ENCODE data around the gene CYBA.

The CYBA gene

GRCh38 chr16:88643644-88643932, 7.3 kb downstream of the CYBA start:
- DNase-seq, result no peak

DNA sequence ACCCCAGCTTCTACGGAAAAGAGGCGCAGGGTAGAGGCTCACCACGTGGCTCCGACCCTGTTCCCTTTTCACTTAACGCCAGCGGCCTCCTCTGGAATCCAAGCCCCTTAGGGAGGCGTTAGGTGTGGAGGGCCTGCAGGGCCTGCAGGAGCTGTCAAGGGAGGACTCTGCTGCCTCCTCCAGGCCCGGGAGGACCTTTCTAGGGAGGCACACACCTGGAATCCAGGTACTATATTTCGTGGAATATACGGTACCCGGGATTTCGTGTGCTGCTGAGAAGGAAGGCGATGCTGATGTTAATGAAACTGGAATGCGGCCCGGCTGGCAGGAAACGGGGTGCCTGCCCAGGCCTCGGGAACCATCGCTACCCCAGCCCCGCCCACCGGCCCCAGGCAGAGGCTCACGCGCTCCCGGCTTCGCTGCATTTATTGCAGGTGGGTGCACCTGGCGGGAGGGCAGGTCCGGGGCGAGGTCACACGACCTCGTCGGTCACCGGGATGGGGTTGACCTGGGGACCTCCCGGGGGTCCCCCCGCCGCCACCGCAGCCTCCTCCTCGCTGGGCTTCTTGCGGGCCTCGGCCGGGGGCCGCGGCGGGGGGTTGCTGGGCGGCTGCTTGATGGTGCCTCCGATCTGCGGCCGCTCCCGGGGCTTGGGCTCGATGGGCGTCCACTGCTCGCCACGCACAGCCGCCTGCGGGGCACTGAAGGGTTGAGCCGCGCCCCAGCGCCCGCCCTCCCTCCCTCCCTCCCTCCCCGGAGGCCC, 7.8 kb downstream of the CYBA start:
- DNase-seq, result no peak

DNA sequence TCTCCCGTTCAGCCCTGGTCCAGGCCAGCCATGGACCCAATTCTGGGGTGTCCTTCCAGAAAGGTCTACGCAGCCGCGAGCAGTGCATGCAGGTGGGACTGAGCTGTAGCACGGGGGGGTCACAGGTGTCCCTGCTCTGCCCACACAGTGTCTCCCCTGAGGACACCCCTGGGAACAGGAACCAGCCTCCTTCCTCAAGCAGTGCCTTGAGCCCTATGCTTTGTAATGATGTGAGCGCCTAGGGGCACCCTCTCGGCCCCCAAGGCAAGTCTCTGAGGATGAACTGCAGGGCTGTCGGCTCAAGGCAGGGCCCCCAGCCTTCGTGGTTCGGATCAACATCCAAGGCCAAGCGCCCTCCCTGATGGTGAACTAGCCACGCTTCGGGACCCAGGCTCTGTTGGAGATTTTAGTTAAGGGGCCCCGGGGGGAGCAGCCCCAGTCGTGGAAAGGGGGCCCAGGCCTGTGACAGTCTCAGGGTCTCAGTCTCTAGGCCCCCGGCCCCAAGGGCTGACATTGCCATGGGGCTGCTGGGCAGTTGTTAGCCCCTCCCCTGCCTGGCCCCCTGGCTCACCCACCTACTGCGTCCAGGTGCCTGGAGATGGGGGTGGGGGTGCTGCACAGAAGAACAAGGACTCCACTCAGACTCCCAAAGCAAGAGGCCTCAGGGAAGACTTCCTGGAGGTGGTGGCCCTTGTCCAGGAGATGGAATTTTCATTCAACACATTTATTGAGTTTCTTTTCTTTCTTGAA, 10.2 kb downstream of the CYBA start:
- DNase-seq, result no peak

DNA sequence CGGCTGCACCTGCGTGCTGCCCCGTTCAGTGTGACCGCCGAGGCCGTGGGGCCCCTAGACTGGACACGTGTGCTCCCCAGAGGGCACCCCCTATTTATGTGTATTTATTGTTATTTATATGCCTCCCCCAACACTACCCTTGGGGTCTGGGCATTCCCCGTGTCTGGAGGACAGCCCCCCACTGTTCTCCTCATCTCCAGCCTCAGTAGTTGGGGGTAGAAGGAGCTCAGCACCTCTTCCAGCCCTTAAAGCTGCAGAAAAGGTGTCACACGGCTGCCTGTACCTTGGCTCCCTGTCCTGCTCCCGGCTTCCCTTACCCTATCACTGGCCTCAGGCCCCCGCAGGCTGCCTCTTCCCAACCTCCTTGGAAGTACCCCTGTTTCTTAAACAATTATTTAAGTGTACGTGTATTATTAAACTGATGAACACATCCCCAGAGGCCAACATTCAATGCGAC, 10.8 kb downstream of the CYBA start:
- DNase-seq, result no peak

GRCh38 chr16:88639231-88640038, 11.4 kb downstream of the CYBA start:
- DNase-seq, result no peak

- no peak for DNase-seq
Observed at GRCh38 chr16:88638323-88639230, 12.3 kb downstream of the CYBA start, which contains the start of gene IL17C. Gene IL17C (plus strand): TSS chr16:88638572. CDS start chr16:88638642, 70 bp downstream.

- DNase-seq, result no peak
Observed at GRCh38 chr16:88636488-88637265, 14.2 kb downstream of the CYBA start.

- DNase-seq, result no peak
Observed at GRCh38 chr16:88635671-88636319, 15.1 kb downstream of the CYBA start.

DNA sequence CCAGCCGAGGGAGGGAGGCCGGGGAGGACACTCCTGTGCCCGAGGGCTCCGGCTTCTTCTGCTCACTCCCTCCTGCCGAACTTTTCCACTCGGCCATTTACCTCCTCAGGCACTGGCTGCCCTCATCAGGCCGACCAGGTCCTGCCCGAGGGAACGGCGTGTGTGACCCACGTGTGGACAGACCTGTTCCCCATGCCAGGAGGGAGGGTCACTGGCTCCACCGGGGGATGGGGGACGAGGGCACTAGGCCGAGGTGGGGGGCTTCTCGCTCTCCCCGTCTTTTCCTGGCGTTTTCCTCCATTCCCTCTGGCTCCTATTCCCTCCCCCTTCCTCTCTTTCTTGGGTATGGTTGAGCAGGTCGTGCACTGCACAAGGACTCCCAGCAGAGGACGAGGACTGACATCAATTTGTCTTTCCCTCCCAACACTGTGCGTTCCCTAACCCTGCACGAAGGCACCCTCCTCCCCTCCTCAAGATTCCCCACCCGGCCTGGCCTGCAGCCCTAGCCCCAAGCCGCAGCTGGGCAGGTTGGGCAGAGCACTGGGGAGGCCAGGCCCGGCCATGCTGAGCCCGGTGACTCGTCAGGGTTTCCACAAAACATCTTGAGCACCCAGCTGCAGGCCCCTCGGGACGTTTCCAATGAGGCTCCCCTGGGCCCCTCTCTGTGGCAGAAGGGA, 15.7 kb downstream of the CYBA start:
- DNase-seq, result no peak

- DNase-seq, result peak; percentile 42
Observed at GRCh38 chr16:88634141-88634993, 16.5 kb downstream of the CYBA start.

DNA sequence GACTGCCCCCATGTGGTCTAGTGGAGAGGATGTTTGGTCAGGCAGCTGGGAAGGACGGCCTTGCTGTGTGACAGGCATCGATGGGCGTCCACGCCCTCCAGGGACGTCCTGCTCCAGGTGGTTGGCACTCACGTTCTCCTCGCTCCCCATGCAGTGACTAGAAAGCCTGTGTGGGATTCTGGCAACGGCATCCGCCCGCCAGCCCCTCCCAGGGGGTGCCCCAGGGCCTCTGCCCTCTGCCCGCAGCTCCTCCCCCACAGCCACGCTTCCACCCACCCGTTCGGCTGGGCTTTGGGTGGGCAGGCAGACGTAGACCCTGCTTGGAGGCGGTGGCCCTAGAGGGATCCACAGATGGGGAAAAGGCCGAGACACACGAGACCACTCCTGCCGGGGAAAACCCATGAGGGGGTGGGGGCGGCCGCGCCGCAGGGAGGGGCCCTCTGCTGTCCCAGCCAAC, 17.1 kb downstream of the CYBA start:
- DNase-seq, result peak; percentile 48

DNA sequence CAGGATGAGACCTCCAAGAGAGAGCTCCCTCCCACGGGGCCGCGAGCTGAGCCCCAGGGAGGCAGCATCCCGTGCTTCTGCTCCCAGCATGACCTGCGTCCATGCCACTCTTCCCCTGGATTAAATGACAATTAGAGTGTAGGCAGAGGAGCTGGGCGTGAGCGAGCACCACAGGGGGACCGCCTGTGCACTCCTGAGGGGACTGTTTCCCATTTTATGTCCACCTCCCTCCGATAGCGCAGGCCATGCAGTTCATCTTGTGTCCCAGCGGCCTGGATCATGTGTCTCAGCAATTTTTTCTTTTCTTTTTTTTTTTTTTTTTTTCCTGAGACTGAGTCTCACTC, 18.3 kb downstream of the CYBA start:
- no peak for DNase-seq

GRCh38 chr16:88631920-88632586, 18.8 kb downstream of the CYBA start:
- no peak for DNase-seq

DNA sequence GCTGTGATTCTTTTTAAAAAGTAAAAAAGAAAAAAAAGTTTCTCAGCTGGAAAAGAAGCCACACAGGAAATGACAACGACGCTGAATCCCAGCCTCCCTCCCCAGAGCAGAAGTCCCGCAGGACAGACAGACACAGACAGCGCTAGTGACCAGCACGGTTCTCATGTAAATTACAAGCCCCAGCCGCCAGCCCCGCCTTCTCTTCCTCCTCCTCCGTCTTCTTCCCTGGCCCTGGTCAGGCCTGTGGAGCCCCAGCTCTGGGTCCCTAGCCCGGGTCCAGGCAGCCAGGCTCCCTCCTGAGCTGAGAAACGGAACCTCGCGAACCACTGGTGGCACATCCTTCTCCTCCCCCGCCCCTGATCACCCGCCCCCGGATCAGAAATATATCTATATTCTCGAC, 19.5 kb downstream of the CYBA start:
- DNase-seq, result no peak

GRCh38 chr16:88630941-88631340, 19.9 kb downstream of the CYBA start:
- DNase-seq, result no peak

- DNase-seq, result no peak
Observed at GRCh38 chr16:88630433-88630832, 20.4 kb downstream of the CYBA start.

GRCh38 chr16:88629835-88630234, 21.0 kb downstream of the CYBA start:
- DNase-seq, result no peak

- no peak for DNase-seq
Observed at GRCh38 chr16:88628512-88628974, 22.3 kb downstream of the CYBA start.
